HK-2 (cell line): ENCODE data around the gene LRRC10B.

Source experiments
- DNase-seq: peaks from one replicate; pipeline ENCODE4 v3.0.0-alpha.2; 2018; ENCODE audit not compliant: unreplicated experiment

The LRRC10B gene

DNA sequence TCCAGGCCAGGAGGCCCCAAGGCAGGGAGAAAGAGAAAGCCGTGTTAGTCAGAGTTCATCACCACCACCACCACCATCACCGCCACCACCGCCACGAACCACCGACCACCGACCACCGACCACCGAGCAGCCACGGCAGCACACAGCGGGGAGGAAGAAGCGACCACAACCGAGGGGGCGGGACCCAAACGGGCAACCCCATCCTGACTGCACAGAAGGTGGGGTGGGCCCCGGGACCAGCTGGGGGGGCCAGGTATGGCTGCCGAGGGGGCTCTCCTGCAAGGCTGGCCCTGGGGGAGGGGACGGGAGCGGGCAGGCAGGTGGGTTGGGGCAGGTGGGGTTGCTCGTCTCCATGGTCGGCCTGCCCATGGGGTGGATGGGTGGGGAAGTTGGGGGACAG, 38.1 kb downstream of the LRRC10B start:
- DNase-seq, result no peak

- DNase-seq, result no peak
These were observed 38.7 kb downstream of the LRRC10B start for GRCh38 chr11:61547246-61547645.

DNA sequence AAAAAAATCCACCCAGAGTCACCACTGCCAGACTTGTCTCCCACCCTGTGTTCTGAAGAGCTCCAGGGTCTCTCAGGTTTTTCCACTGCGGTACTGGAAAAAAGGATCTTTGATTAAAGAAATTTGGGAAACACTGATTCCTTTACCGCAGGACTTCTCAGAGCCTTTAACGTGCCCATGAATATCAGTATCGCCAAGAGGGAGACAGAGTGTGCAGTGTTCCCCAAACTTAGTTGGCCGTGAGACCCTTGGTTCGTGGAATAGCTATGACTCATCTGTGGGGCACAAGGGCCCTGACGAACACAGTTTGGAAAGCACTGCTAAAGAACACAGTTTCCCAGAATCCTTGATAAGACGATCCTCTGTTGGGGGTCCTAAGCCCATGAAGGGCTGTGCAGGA, 40.6 kb downstream of the LRRC10B start:
- no peak for DNase-seq

GRCh38 chr11:61549662-61550568, 41.4 kb downstream of the LRRC10B start:
- DNase-seq, result no peak

- no peak for DNase-seq
These were observed 42.2 kb downstream of the LRRC10B start for GRCh38 chr11:61550665-61551227.

DNA sequence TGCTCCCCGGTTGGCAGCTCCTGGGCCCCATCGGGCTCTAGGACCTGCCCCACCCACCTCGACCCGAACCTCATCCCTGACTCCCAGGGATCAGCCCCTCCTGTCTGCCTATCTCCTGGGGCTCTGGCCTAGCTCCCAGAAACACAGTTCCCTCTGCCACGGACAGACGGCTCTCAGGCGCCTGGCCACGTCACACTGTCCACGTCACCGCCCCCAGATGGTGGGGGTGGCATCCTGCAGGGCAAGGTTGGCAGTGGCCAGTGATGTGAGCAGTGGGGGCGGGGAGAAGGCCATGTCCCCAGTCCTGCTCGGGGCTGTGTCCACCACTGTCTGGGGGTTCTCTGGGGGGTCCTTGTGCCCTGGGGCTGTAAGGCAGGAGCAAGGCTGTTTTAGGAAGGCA, 43.1 kb downstream of the LRRC10B start:
- no peak for DNase-seq

- DNase-seq, result no peak
These were observed 43.6 kb downstream of the LRRC10B start for GRCh38 chr11:61552108-61552635.

GRCh38 chr11:61553373-61554171, 45.0 kb downstream of the LRRC10B start:
- DNase-seq, result no peak

GRCh38 chr11:61554172-61554988, 45.8 kb downstream of the LRRC10B start:
- DNase-seq, result no peak

GRCh38 chr11:61555051-61555969, 46.8 kb downstream of the LRRC10B start:
- DNase-seq, result no peak

- no peak for DNase-seq
These were observed 47.4 kb downstream of the LRRC10B start for GRCh38 chr11:61555978-61556377.

DNA sequence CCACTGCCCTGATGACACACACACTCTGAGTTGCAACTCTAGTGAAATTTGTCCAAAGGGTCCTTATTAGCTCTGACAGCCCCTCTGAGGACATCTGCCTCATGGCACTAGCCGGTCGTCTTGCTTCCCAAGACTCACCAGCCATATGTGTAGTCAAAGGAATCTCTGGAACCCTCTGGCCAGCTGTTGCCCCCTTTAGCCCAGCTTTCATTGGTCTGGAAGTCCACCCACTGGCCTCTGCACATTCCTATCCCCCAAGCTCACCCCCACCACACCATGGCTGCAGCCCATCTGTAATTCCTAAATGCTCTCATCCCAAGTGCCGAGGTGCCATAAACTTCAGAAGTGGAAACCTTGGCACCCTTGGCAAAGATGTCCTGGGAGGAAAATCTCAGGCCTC, 48.1 kb downstream of the LRRC10B start:
- DNase-seq, result no peak
